Hematopoietic multipotent progenitor cell treated with erythropoietin and hydrocortisone succinate and interleukin-3 and kit ligand, for 4 days (in vitro differentiated cells): Measurements from ENCODE around the gene AGAP4.
"Not testable (repeated sequence)": the region's sequence is repeated elsewhere in the genome, so short reads cannot be mapped to it uniquely, and the experiment has no call there.

ENCODE experiments used
- DNase-seq: peaks from one replicate; pipeline ENCODE4 v3.0.0-alpha.2; 2015

AGAP4 gene

DNA sequence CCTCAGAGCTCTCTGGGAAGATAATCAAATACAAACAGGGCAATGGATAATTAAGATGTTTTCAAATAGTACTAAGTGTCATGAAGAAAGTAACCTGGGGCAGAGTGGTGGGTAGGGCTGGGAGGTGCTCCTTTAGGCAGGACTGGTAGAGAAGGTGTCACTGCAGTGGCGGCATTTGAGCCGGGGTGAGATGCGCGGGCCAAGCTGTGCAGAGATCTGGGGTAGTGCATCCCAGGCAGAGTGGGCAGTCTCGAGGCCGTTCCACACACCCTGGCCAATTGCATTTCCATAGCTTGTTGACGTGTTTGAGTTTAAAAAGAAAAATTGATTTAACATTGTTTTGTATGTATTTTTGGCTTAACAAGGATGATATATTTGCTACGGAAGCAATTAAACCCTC, 57.3 kb downstream of the AGAP4 start:
- not testable (repeated sequence) for DNase-seq

DNA sequence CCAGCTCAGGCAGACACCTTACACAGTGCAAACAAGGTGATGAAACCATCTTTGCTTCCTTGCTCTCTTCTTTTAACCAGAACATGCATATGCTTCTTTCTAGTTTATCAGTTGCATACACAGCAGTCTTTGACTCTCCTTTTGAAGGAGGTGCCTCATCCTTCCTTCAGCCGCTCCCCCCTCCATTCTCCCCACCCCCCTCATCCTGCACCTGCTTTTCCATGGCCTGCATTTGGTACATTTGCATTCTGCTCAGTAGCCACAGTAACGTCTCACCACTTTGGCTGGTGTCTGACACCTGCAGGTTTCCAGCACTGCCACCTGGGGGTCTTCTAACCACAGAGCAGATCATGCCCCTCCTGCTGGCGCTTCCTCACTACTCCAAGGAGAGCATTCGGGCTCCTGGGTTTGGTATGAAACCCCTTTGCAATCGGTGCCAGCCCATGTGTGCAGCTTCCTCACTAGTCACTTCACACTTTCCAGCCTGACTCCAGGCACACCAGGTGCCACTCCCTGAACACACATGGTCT, 60.0 kb downstream of the AGAP4 start:
- DNase-seq: not testable (repeated sequence)

DNA sequence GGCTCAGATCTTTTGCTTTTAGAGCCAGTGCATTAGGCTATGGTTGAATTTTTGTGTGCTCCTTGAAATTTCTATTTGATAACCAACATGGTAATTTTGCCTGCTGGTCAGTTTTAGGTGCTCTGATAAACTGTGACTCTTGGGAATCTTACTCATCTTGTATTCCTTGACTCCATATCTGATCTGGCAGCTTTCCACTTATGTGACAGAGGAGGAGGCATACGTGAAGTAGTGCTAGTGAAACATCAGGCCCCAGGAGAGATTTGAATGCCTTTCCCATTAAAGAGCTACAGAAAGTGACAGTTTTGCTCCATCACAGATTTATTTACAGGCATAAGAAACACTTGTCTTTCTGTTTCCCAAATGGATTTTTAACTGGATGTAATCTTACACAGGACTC, 61.1 kb downstream of the AGAP4 start:
- DNase-seq: not testable (repeated sequence)
